KMS-11 (cell line): ENCODE results near the gene METTL26.
"Not testable (repeated sequence)": the region's sequence is repeated elsewhere in the genome, so short reads cannot be mapped to it uniquely, and the experiment has no call there.

Source experiments
- H2AFZ ChIP-seq: fragments of 200-600 bp; sonication (generic); 2 replicates; pipeline ENCODE4 v1.6.1; 2016; ENCODE audit warnings: antibody characterized with exemption, mixed run types, low read depth
- H3K27ac ChIP-seq: fragments of 200-600 bp; sonication (generic); 2 replicates; pipeline ENCODE4 v1.6.1; 2016; ENCODE audit warnings: mild to moderate bottlenecking, mixed run types
- H3K27me3 ChIP-seq: fragments of 200-600 bp; sonication (generic); 2 replicates; pipeline ENCODE4 v1.6.1; 2017; ENCODE audit warnings: mild to moderate bottlenecking, low read depth, mixed run types, moderate library complexity; ENCODE audit not compliant: insufficient read depth
- H3K36me3 ChIP-seq: fragments of 200-600 bp; sonication (generic); 2 replicates; pipeline ENCODE4 v1.6.1; 2017; ENCODE audit warnings: mild to moderate bottlenecking, mixed run types; ENCODE audit not compliant: insufficient read depth
- H3K4me1 ChIP-seq: fragments of 200-600 bp; sonication (generic); 2 replicates; pipeline ENCODE4 v1.6.1; 2016; ENCODE audit warnings: mild to moderate bottlenecking, low read depth, mixed run types; ENCODE audit not compliant: poor library complexity, severe bottlenecking
- H3K4me2 ChIP-seq: fragments of 200-600 bp; sonication (generic); 2 replicates; pipeline ENCODE4 v1.7.0; 2016; ENCODE audit warnings: mild to moderate bottlenecking, mixed run types
- H3K4me3 ChIP-seq: fragments of 200-600 bp; sonication (generic); IDR thresholded peaks from 2 replicates; pipeline ENCODE4 v1.6.1; 2017; ENCODE audit warnings: low read depth, low read length, mixed read lengths; ENCODE audit not compliant: insufficient read depth
- H3K79me2 ChIP-seq: fragments of 200-600 bp; sonication (generic); 2 replicates; pipeline ENCODE4 v1.6.1; 2016; ENCODE audit warnings: low read depth, mixed run types; ENCODE audit not compliant: insufficient read depth
- H3K9ac ChIP-seq: fragments of 200-600 bp; sonication (generic); 2 replicates; pipeline ENCODE4 v1.6.1; 2016; ENCODE audit warnings: mild to moderate bottlenecking, mixed run types
- H4K20me1 ChIP-seq: fragments of 200-600 bp; sonication (generic); 2 replicates; pipeline ENCODE4 v1.6.1; 2016; ENCODE audit warnings: mild to moderate bottlenecking, mixed run types; ENCODE audit not compliant: insufficient read depth
- TF ChIP-seq, protein P1 (sequence below): fragments of 200-600 bp; sonication (generic); conservative IDR thresholded peaks from 2 replicates; pipeline ENCODE4 v1.6.1; 2017; ENCODE audit warnings: low read depth, mild to moderate bottlenecking, antibody characterized with exemption, low read length, moderate library complexity, mixed read lengths

METTL26 gene

DNA sequence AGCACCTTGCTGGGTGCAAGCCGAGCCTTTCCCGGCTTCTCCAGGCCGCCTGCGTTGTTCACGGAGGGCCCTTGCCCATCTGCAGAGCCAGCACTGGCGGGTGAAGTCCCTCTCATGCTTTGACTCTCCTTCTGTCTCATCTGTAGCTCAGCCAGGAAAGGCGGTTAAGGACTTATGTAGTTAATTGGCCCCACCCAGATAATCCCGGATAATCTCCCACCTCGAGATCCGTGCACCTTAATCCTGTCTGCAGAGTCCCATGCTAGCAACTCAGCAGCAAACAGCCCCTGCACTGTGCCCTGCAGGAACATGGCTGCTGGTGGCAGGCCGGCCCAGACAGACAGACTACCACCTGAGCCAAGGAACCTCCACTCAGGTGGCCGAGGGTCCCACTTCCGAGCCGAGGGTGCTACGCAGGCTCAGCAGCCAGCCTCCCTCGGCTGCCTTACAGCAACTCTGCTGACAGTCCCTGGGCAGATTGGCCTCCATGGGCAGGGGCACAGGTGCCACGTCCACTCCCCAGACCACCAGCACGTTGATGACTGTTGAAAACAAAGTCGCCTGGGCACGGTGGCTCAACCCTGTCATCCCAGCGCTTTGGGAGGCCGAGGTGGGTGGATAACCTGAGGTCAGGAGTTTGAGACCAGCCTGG is 29.3 kb downstream of the METTL26 start:
- H3K4me2 ChIP-seq, result no peak overlapping the region
- TF ChIP-seq, protein P1, sequence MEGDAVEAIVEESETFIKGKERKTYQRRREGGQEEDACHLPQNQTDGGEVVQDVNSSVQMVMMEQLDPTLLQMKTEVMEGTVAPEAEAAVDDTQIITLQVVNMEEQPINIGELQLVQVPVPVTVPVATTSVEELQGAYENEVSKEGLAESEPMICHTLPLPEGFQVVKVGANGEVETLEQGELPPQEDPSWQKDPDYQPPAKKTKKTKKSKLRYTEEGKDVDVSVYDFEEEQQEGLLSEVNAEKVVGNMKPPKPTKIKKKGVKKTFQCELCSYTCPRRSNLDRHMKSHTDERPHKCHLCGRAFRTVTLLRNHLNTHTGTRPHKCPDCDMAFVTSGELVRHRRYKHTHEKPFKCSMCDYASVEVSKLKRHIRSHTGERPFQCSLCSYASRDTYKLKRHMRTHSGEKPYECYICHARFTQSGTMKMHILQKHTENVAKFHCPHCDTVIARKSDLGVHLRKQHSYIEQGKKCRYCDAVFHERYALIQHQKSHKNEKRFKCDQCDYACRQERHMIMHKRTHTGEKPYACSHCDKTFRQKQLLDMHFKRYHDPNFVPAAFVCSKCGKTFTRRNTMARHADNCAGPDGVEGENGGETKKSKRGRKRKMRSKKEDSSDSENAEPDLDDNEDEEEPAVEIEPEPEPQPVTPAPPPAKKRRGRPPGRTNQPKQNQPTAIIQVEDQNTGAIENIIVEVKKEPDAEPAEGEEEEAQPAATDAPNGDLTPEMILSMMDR, result no peak
- no peaks in the 10 kb centered on the region for H4K20me1 ChIP-seq
- H3K79me2 ChIP-seq, result peaks cover 9% of the 10 kb centered on the region; the same call in 1 of the 2 replicates
- H2AFZ ChIP-seq, result no peak overlapping the region
- no peak overlapping the region for H3K9ac ChIP-seq
- no peak overlapping the region for H3K4me3 ChIP-seq
- no peak overlapping the region for H3K27ac ChIP-seq
- H3K36me3 ChIP-seq, result no peaks in the 10 kb centered on the region
- no peaks in the 10 kb centered on the region for H3K4me1 ChIP-seq
- H3K27me3 ChIP-seq, result no peaks in the 10 kb centered on the region

DNA sequence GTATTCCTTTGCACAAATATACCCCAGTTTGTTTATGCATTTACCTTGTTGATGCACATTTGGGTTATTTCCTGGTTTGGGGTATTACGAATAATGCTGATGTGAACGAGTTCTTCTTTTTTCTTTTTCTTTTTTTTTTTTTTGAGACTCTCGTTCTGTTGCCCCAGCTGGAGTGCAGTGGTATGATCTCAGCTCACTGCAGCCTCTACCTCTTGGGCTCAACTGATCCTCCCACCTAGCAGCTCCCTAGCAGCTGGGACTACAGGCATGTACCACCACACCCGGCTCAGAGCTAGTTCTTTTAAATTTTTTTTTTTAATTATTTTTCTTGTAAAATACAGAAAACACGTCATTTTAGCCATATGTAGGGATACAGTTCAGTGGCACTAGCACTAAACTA is 32.2 kb downstream of the METTL26 start:
- H2AFZ ChIP-seq, result no peak overlapping the region
- TF ChIP-seq, protein P1, result no peak
- peaks cover 14% of the 10 kb centered on the region; the same call in 1 of the 2 replicates for H3K79me2 ChIP-seq
- no peaks in the 10 kb centered on the region for H4K20me1 ChIP-seq
- no peak overlapping the region for H3K4me2 ChIP-seq
- H3K4me3 ChIP-seq, result no peak overlapping the region
- no peaks in the 10 kb centered on the region for H3K27me3 ChIP-seq
- H3K4me1 ChIP-seq, result no peaks in the 10 kb centered on the region
- H3K9ac ChIP-seq, result no peak overlapping the region
- no peaks in the 10 kb centered on the region for H3K36me3 ChIP-seq
- no peak overlapping the region for H3K27ac ChIP-seq

DNA sequence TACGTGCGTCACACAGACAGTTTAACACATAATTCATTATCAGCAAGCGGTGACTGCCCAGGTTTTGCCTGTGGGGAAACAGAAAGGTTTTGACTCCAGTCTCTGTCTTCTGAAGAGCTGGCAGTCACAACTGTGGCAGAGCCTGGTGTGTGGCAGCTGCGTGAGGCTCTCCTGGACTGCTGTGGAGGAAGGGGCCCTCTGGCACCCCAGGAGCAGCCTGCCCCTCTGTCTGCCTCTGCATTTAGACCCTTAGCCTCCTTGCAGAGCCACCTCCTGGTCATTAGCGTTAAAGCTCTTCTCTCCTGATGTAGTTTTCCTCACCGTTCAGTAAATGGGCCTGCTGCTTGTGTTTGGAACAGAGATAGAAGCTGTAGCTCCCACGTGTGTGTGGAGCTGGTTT is 35.3 kb downstream of the METTL26 start:
- TF ChIP-seq, protein P1, result no peak
- no peak overlapping the region for H3K9ac ChIP-seq
- no peaks in the 10 kb centered on the region for H3K4me1 ChIP-seq
- peaks cover 14% of the 10 kb centered on the region; the same call in 1 of the 2 replicates for H3K79me2 ChIP-seq
- H4K20me1 ChIP-seq, result no peaks in the 10 kb centered on the region
- no peaks in the 10 kb centered on the region for H3K36me3 ChIP-seq
- H3K27ac ChIP-seq, result no peak overlapping the region
- H2AFZ ChIP-seq, result no peak overlapping the region
- H3K27me3 ChIP-seq, result no peaks in the 10 kb centered on the region
- no peak overlapping the region for H3K4me2 ChIP-seq
- H3K4me3 ChIP-seq, result no peak overlapping the region

DNA sequence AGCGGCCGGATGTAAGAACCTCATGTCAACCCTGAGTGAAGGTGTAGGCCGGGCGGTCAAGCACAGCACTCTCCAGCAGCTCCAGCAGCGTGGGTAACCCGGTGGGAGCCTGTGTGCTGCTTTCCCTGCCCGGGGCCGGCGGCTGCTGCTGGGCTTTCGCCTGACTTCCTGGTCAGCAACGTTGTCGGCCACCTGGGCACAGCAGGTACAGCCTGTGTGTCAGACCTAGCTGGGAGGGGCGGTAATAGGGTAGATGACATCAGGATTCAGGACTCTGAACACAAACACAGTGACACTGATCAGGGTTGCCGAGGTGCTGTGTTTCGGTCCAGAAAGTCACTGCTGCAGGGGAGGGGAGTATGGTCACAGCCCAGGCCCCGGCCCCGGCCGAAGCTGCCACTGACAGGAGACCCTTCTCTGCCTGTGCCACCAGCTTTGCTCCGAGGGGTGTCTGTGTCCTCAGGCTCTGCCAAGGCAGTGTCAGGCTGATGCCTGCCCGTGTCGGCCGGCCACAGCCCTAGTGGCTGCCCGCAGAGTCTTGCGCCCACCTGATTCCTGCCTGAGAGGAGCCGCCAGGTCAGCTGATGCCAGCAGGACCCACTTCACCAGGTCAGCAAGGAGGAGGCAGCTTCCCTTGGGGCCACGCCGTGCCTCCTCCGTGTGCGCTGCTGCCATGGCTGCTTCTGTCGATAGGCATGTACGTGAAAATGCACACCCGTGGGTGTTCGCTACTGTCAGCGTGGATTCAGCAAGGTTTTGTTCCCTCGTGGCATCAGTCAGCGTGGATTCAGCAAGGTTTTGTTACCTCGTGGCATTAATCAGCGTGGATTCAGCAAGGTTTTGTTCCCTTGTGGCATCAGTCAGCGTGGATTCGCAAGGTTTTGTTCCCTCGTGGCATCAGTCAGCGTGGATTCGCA is 37.0 kb downstream of the METTL26 start:
- no peak overlapping the region for H3K4me2 ChIP-seq
- H3K4me1 ChIP-seq, result no peaks in the 10 kb centered on the region
- H3K9ac ChIP-seq, result no peak overlapping the region
- no peak overlapping the region for H3K4me3 ChIP-seq
- TF ChIP-seq, protein P1, result no peak
- no peaks in the 10 kb centered on the region for H3K27me3 ChIP-seq
- no peaks in the 10 kb centered on the region for H3K36me3 ChIP-seq
- peaks cover 13% of the 10 kb centered on the region; the same call in 1 of the 2 replicates for H3K79me2 ChIP-seq
- no peak overlapping the region for H3K27ac ChIP-seq
- no peak overlapping the region for H2AFZ ChIP-seq
- H4K20me1 ChIP-seq, result no peaks in the 10 kb centered on the region

DNA sequence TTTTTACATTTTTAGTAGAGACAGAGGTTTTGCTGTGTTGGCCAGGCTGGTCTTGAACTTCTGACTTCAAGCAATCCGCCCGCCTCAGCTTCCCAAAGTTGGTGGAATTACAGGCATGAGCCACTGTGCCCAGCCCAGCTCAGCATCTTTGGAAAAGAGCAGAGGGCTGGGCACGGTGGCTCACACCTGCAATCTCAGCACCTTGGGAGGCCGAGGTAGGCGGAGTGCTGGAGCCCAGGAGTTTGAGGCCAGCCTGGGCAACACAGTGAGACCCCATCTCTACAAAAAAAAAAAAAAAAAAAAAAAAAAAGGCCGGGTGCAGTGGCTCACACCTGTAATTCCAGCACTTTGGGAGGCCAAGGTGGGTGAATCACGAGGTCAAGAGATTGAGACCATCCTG is 38.5 kb downstream of the METTL26 start:
- not testable (repeated sequence) for H3K27ac ChIP-seq, H3K4me3 ChIP-seq, H2AFZ ChIP-seq, H3K27me3 ChIP-seq, H4K20me1 ChIP-seq, H3K4me2 ChIP-seq, H3K9ac ChIP-seq, H3K4me1 ChIP-seq, H3K36me3 ChIP-seq
- H3K79me2 ChIP-seq, result peaks cover 15% of the 10 kb centered on the region; the same call in 1 of the 2 replicates
